HepG2 (cell line): Measurements from ENCODE around the gene TRPC4AP. TPM values are rescaled to one million over a fixed set of nuclear protein-coding genes. Genes with fewer than 3 reads are reported as not detected.

ENCODE experiments used
- ASH2L ChIP-seq: fragments of 300-600, 200-600 bp; sonication (generic); IDR thresholded peaks from 2 replicates; pipeline ENCODE4 v1.7.0; 2017; ENCODE audit warnings: low read depth, mild to moderate bottlenecking, moderate library complexity, mixed read lengths, low read length; ENCODE audit not compliant: insufficient read length
- CBX5 ChIP-seq: sonication (generic); formaldehyde crosslinking; IDR thresholded peaks from 2 replicates; pipeline ENCODE4 v1.4.0; 2020; ENCODE audit warnings: missing genetic modification reagents, borderline replicate concordance
- CTCF ChIP-seq: sonication (generic); formaldehyde crosslinking; IDR thresholded peaks from 2 replicates; pipeline ENCODE4 v1.5.0; 2020; ENCODE audit warnings: mild to moderate bottlenecking, missing genetic modification reagents, moderate library complexity
- ETV5 ChIP-seq: IDR thresholded peaks from 2 replicates; pipeline ENCODE4 v1.6.1; 2018; ENCODE audit warnings: missing biosample characterization, missing genetic modification reagents, inconsistent platforms, borderline replicate concordance
- GATAD1 ChIP-seq: IDR thresholded peaks from 2 replicates; pipeline ENCODE4 v1.6.1; 2016; ENCODE audit warnings: missing genetic modification reagents, missing compliant biosample characterization
- GATAD2A ChIP-seq: IDR thresholded peaks from 2 replicates; pipeline ENCODE4 v1.6.1; 2016
- HDAC2 ChIP-seq: sonication (generic); formaldehyde crosslinking; IDR thresholded peaks from 2 replicates; pipeline ENCODE4 v1.4.0; 2020; ENCODE audit warnings: missing genetic modification reagents
- HMG20A ChIP-seq: IDR thresholded peaks from 2 replicates; pipeline ENCODE4 v1.6.1; 2016; ENCODE audit warnings: borderline replicate concordance
- HOXA3 ChIP-seq: sonication (generic); formaldehyde crosslinking; IDR thresholded peaks from 2 replicates; pipeline ENCODE4 v1.5.0; 2020; ENCODE audit warnings: missing genetic modification reagents
- NCOR1 ChIP-seq: fragments of 200-600 bp; sonication (generic); IDR thresholded peaks from 2 replicates; pipeline ENCODE4 v1.7.0; 2017; ENCODE audit warnings: antibody characterized with exemption, low read length, borderline replicate concordance
- NFIC ChIP-seq: IDR thresholded peaks from 2 replicates; pipeline ENCODE4 v1.6.1; 2012; ENCODE audit warnings: mild to moderate bottlenecking, low read length, inconsistent platforms
- RXRB ChIP-seq: IDR thresholded peaks from 2 replicates; pipeline ENCODE4 v1.6.1; 2016; ENCODE audit warnings: borderline replicate concordance, missing genetic modification reagents, missing compliant biosample characterization
- SAP130 ChIP-seq: IDR thresholded peaks from 2 replicates; pipeline ENCODE4 v1.6.1; 2016; ENCODE audit warnings: low read depth
- SKI ChIP-seq: fragments of 450-650 bp; IDR thresholded peaks from one replicate; pipeline ENCODE4 v1.6.1; 2018; ENCODE audit warnings: mild to moderate bottlenecking; ENCODE audit not compliant: partially characterized antibody
- SNAI1 ChIP-seq: sonication (generic); formaldehyde crosslinking; IDR thresholded peaks from 2 replicates; pipeline ENCODE4 v1.5.0; 2020; ENCODE audit warnings: mild to moderate bottlenecking, missing genetic modification reagents, borderline replicate concordance
- SOX5 ChIP-seq: IDR thresholded peaks from 2 replicates; pipeline ENCODE4 v1.6.1; 2016; ENCODE audit warnings: borderline replicate concordance
- SOX6 ChIP-seq, 2 experiments: fragments of 450-650 bp in 1 of 2; sonication (generic) in 1 of 2; formaldehyde crosslinking in 1 of 2; IDR thresholded peaks; 2 replicates each; pipeline versions ENCODE4 v1.4.0 to v1.6.1; 2017 to 2020; ENCODE audit warnings: antibody characterized with exemption in 1 of 2, mild to moderate bottlenecking in 1 of 2, missing genetic modification reagents in 1 of 2
- SSRP1 ChIP-seq: IDR thresholded peaks from 2 replicates; pipeline ENCODE4 v1.6.1; 2016; ENCODE audit warnings: control low read depth
- TEAD3 ChIP-seq: optimal IDR thresholded peaks from 2 replicates; pipeline ENCODE3; 2016; ENCODE audit warnings: borderline replicate concordance
- XRCC5 ChIP-seq: fragments of 200-400 bp; formaldehyde crosslinking; optimal IDR thresholded peaks from 2 replicates; pipeline ENCODE3; 2017; ENCODE audit warnings: mild to moderate bottlenecking, low read length
- ZBTB42 ChIP-seq: sonication (generic); formaldehyde crosslinking; IDR thresholded peaks from 2 replicates; pipeline ENCODE4 v1.5.0; 2020; ENCODE audit warnings: mild to moderate bottlenecking, missing genetic modification reagents
- ZFX ChIP-seq: sonication (generic); formaldehyde crosslinking; IDR thresholded peaks from 2 replicates; pipeline ENCODE4 v1.4.0; 2020; ENCODE audit warnings: mild to moderate bottlenecking, low read depth, missing genetic modification reagents, moderate library complexity
- ZNF124 ChIP-seq: sonication (generic); formaldehyde crosslinking; IDR thresholded peaks from 2 replicates; pipeline ENCODE4 v1.4.0; 2020; ENCODE audit warnings: missing genetic modification reagents
- ZNF331 ChIP-seq: sonication (generic); formaldehyde crosslinking; IDR thresholded peaks from 2 replicates; pipeline ENCODE4 v1.4.0; 2020; ENCODE audit warnings: missing genetic modification reagents
- polyA plus RNA-seq, 8 experiments: library from polyadenylated mRNA; depleted of rRNA in 3 of 8; stranded (reverse) in 7 of 8; unstranded in 1 of 8; fragments of >200 nt; fragmentation: Illumina TruSeq in 4 of 8; extraction: Trizol in 4 of 8; gene quantifications; 2 replicates each; pipeline versions ENCODE4 v1.2.1 to v1.2.3, GENCODE V29; 2011 to 2016; ENCODE audit warnings: low read depth in 4 of 8, missing spikeins in 1 of 8, mixed read lengths in 1 of 8; ENCODE audit not compliant: insufficient read depth in 1 of 8
- total RNA-seq, 5 experiments: library from RNA; depleted of rRNA; stranded (reverse); fragments of >200 nt; fragmentation: Illumina TruSeq; extraction: Trizol; gene quantifications; 2 replicates each; pipeline ENCODE4 v1.2.3, GENCODE V29; 2016; ENCODE audit warnings: low read depth in 1 of 5
- TF ChIP-seq, protein P1 (sequence below): IDR thresholded peaks from 2 replicates; pipeline ENCODE4 v1.4.0; 2020; ENCODE audit warnings: mild to moderate bottlenecking, missing genetic modification reagents
- TF ChIP-seq, protein P2 (sequence below): IDR thresholded peaks from 2 replicates; pipeline ENCODE4 v1.6.1; 2016; ENCODE audit warnings: low read depth, control low read depth

TRPC4AP gene
- total and polyA plus RNA-seq, 2 of the 13 experiments (the other 11 are each of a cell fraction or from before 2014, with no cell fraction given) = 136 to 137 TPM

- TF ChIP-seq, protein P1, sequence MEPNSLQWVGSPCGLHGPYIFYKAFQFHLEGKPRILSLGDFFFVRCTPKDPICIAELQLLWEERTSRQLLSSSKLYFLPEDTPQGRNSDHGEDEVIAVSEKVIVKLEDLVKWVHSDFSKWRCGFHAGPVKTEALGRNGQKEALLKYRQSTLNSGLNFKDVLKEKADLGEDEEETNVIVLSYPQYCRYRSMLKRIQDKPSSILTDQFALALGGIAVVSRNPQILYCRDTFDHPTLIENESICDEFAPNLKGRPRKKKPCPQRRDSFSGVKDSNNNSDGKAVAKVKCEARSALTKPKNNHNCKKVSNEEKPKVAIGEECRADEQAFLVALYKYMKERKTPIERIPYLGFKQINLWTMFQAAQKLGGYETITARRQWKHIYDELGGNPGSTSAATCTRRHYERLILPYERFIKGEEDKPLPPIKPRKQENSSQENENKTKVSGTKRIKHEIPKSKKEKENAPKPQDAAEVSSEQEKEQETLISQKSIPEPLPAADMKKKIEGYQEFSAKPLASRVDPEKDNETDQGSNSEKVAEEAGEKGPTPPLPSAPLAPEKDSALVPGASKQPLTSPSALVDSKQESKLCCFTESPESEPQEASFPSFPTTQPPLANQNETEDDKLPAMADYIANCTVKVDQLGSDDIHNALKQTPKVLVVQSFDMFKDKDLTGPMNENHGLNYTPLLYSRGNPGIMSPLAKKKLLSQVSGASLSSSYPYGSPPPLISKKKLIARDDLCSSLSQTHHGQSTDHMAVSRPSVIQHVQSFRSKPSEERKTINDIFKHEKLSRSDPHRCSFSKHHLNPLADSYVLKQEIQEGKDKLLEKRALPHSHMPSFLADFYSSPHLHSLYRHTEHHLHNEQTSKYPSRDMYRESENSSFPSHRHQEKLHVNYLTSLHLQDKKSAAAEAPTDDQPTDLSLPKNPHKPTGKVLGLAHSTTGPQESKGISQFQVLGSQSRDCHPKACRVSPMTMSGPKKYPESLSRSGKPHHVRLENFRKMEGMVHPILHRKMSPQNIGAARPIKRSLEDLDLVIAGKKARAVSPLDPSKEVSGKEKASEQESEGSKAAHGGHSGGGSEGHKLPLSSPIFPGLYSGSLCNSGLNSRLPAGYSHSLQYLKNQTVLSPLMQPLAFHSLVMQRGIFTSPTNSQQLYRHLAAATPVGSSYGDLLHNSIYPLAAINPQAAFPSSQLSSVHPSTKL (CRISPR knock-in tag) = peak; percentile 64; the same call in 1 of the 2 replicates
- TF ChIP-seq SKI = peak; percentile 69
- no peak for TF ChIP-seq CBX5 (CRISPR knock-in tag)
- 0 out of 2 replicates have a peak, but pooled peaks have one; percentile 15 for TF ChIP-seq NFIC
- no peak for TF ChIP-seq ZBTB42 (CRISPR knock-in tag)
- TF ChIP-seq SAP130 (CRISPR knock-in tag) = peak; percentile 69
- peak; percentile 20 for TF ChIP-seq TEAD3
- peak; percentile 16; the same call in 1 of the 2 replicates for TF ChIP-seq CTCF
- TF ChIP-seq ETV5 (CRISPR knock-in tag) = 0 out of 2 replicates have a peak, but pooled peaks have one; percentile 23
- TF ChIP-seq SSRP1 (CRISPR knock-in tag) = 0 out of 2 replicates have a peak, but pooled peaks have one; percentile 6
- TF ChIP-seq ASH2L = peak; percentile 50
- TF ChIP-seq, protein P2, sequence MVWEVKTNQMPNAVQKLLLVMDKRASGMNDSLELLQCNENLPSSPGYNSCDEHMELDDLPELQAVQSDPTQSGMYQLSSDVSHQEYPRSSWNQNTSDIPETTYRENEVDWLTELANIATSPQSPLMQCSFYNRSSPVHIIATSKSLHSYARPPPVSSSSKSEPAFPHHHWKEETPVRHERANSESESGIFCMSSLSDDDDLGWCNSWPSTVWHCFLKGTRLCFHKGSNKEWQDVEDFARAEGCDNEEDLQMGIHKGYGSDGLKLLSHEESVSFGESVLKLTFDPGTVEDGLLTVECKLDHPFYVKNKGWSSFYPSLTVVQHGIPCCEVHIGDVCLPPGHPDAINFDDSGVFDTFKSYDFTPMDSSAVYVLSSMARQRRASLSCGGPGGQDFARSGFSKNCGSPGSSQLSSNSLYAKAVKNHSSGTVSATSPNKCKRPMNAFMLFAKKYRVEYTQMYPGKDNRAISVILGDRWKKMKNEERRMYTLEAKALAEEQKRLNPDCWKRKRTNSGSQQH (CRISPR knock-in tag) = no peak
- peak; percentile 98 for TF ChIP-seq SOX5 (CRISPR knock-in tag)
- peak; percentile 53 for TF ChIP-seq XRCC5
- TF ChIP-seq SOX6 (IDR thresholded peaks at IDR 0.05) = no peak
- peak; percentile 86 for TF ChIP-seq SOX6 (CRISPR knock-in tag; IDR thresholded peaks at IDR 0.05)
- TF ChIP-seq ZNF331 (CRISPR knock-in tag) = peak; percentile 49; the same call in 1 of the 2 replicates
- 0 out of 2 replicates have a peak, but pooled peaks have one; percentile 11 for TF ChIP-seq SNAI1 (CRISPR knock-in tag)
- peak; percentile 87 for TF ChIP-seq RXRB (CRISPR knock-in tag)
- no peak for TF ChIP-seq HDAC2 (CRISPR knock-in tag)
- peak; percentile 49; the same call in 1 of the 2 replicates for TF ChIP-seq GATAD2A (CRISPR knock-in tag)
- TF ChIP-seq NCOR1 = peak; percentile 42; the same call in 1 of the 2 replicates
- TF ChIP-seq HOXA3 (CRISPR knock-in tag) = no peak
- TF ChIP-seq ZFX (CRISPR knock-in tag) = peak; percentile 53; the same call in 1 of the 2 replicates
- TF ChIP-seq ZNF124 (CRISPR knock-in tag) = no peak
- peak; percentile 19; the same call in 1 of the 2 replicates for TF ChIP-seq GATAD1 (CRISPR knock-in tag)
- peak; percentile 76 for TF ChIP-seq HMG20A
These were observed 43.9 kb downstream of the TRPC4AP start (continued) for GRCh38 chr20:35048739-35049138.
